ENCODE data around the gene SENP7.
"Not testable (repeated sequence)": the region's sequence is repeated elsewhere in the genome, so short reads cannot be mapped to it uniquely, and the experiment has no call there.

Gene SENP7, protein sequence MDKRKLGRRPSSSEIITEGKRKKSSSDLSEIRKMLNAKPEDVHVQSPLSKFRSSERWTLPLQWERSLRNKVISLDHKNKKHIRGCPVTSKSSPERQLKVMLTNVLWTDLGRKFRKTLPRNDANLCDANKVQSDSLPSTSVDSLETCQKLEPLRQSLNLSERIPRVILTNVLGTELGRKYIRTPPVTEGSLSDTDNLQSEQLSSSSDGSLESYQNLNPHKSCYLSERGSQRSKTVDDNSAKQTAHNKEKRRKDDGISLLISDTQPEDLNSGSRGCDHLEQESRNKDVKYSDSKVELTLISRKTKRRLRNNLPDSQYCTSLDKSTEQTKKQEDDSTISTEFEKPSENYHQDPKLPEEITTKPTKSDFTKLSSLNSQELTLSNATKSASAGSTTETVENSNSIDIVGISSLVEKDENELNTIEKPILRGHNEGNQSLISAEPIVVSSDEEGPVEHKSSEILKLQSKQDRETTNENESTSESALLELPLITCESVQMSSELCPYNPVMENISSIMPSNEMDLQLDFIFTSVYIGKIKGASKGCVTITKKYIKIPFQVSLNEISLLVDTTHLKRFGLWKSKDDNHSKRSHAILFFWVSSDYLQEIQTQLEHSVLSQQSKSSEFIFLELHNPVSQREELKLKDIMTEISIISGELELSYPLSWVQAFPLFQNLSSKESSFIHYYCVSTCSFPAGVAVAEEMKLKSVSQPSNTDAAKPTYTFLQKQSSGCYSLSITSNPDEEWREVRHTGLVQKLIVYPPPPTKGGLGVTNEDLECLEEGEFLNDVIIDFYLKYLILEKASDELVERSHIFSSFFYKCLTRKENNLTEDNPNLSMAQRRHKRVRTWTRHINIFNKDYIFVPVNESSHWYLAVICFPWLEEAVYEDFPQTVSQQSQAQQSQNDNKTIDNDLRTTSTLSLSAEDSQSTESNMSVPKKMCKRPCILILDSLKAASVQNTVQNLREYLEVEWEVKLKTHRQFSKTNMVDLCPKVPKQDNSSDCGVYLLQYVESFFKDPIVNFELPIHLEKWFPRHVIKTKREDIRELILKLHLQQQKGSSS

DNA sequence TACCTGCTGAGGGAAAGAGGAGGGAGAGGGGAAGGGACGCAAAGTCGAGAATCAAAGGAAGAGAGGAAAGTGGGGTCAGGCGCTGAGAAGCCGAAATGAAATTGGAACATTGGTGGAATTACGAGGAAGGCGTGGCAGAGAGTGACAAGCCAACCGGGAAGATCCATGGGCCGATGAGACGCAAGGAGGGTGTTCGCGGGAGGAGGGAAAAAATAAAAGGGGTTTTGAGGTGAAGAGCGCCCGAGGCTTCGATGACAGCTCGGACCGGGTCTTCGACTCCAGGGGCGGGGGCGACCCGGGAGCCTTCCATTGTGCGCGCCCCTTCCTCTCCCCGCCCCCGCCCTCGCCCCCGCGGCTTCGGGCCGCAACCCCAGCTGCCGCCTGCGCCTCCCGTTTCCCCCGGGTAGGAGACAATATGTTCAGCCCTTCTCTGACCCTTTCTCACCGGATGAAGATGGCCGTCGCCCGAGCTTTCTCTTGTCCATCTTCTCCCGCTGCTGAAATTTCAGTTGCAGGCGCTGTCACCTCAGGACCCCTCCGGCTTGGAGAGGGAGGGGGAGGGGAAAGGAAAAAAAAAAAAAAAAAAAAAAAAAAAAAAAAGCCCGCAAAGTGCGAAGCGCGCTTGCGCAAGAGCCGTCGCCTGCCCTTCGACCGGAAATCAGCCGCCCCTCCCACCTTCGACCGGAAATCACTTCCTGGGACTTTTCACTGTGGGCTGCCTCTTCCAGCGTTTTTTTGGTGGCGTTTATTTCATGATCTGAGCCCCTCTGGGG lies at the start of gene SENP7:
TSS of gene SENP7 (minus strand) at position 567 of the 773 bp plus-strand sequence. CDS start at position 485, 82 bp downstream.
- peak; percentile 77 for DNase-seq (ENCODE audit: low read depth)

DNA sequence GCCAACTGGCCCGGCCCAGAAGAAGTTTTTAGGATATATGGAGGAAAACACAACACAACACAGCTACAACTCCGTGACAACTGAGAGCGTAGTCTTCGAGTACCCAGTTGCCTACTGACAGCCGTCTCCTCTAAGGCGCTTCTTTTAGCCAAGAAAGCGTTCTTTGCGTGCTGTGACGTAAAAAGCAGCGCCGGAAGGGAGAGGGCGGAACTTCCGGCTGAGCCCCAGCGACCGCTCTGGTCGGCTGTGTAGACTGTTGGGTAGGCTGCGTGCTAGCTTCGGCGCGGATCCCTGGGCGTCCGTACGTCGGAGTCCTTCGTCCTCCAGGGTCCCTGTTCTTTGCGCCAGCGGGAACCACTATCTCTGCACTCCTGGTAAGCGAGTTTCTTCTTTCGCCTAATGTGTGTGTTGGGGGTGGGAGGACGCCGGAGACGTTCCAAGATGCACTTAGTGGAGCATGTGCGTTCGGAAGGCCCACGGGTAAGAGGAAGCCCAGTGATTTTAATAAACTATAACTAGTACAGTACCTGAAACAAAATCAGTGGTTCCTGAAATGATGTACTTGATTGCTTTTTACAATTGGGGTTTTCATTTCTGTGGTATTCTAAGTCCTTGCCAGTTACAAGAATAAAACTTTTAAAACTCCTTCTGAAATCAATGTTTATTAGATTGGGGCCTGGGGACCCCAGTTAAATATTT lies 48.8 kb upstream of the SENP7 start, which contains the start of gene TRMT10C:
TSS of gene TRMT10C (plus strand) at position 239 of the 699 bp plus-strand sequence. CDS start 2,914 bp downstream, outside the sequence.
- DNase-seq (ENCODE audit: low read depth) = peak; percentile 92

DNA sequence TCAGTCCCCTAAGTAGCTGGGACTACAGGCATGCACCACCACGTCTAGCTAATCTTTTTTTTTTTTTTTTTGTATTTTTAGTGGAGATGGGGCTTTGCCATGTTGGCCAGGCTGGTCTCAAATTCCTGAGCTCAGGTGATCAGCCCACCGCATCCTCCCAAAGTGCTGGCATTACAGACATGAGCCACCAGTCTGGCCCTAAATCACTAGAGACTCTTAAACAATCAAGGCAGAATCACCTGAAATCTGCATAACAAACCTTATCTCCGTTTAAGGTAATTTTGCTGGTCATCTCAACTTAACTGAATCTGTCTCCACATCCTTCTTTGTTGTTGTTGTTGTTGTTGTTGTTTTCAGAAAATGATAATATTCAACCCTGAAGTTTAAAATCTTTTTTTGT lies 43.1 kb upstream of the SENP7 start:
- DNase-seq (ENCODE audit: low read depth) = no peak

- DNase-seq (ENCODE audit: low read depth) = not testable (repeated sequence)
Observed at GRCh38 chr3:101553381-101553780, 40.4 kb upstream of the SENP7 start.

- not testable (repeated sequence) for DNase-seq (ENCODE audit: low read depth)
Observed at GRCh38 chr3:101551359-101552081, 38.5 kb upstream of the SENP7 start.

GRCh38 chr3:101549473-101549872 lies 36.5 kb upstream of the SENP7 start:
- DNase-seq (ENCODE audit: low read depth) = no peak

GRCh38 chr3:101548527-101549105 lies 35.6 kb upstream of the SENP7 start:
- peak; percentile 15 for DNase-seq (ENCODE audit: low read depth)

GRCh38 chr3:101544161-101544850 lies 31.3 kb upstream of the SENP7 start:
- no peak for DNase-seq (ENCODE audit: low read depth)

DNA sequence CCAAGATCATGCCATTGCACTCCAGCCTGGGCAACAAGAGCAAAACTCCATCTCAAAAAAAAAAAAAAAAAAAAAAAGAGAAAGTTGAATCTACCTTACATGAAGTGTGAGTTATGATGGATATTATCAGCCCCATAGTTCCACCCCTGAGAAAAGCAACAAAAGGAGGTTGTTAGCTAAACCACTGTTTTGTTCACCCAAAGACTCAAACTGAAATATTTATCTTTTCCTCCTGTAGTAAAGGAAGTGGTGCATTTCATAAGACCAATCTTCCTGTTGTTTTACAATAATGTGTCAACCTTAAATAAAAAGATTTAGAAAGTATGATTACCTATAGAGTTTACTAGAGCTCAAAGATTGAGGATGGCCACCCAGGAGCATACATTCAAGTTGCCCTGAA lies 29.9 kb upstream of the SENP7 start:
- DNase-seq (ENCODE audit: low read depth) = no peak

GRCh38 chr3:101536955-101537354 lies 23.9 kb upstream of the SENP7 start:
- DNase-seq (ENCODE audit: low read depth) = not testable (repeated sequence)

DNA sequence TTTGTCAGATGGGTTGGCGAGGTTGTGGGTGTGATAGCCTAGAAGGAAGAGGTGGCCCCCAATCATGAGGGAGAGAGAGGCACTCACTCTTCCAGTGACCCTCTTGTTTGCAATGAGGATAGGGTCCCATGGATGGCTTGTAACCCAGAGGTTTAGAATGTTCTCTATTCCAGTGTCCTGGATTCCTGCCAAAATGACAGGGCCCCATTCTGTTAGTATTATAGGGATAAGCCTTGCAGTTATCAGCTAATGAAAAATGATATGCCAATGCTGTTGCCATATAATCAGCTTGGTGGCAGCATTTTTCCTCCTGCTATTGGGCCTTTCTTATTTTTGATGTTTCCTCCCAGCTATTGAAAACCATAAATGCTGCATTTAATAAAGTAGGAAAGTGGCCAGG lies 23.3 kb upstream of the SENP7 start:
- no peak for DNase-seq (ENCODE audit: low read depth)

DNA sequence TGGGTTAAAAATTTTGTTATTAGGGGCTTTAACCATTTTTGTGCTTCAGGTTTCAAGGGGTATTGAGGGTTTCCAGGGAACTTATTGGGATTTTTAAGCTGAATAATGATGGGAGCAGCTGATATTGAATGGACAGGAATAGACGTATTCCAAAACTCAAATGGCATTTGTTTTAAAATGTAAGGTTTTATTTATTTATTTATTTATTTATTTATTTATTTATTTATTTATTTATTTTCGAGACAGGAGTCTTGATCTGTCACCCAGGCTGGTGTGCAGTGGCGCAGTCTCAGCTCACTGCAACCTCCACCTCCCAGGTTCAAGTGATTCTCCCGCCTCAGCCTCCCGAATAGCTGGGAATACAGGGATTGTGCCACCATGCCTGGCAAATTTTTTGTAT lies 22.2 kb upstream of the SENP7 start:
- DNase-seq (ENCODE audit: low read depth) = no peak

- peak; percentile 31 for DNase-seq (ENCODE audit: low read depth)
Observed at GRCh38 chr3:101533603-101533968, 20.6 kb upstream of the SENP7 start.

DNA sequence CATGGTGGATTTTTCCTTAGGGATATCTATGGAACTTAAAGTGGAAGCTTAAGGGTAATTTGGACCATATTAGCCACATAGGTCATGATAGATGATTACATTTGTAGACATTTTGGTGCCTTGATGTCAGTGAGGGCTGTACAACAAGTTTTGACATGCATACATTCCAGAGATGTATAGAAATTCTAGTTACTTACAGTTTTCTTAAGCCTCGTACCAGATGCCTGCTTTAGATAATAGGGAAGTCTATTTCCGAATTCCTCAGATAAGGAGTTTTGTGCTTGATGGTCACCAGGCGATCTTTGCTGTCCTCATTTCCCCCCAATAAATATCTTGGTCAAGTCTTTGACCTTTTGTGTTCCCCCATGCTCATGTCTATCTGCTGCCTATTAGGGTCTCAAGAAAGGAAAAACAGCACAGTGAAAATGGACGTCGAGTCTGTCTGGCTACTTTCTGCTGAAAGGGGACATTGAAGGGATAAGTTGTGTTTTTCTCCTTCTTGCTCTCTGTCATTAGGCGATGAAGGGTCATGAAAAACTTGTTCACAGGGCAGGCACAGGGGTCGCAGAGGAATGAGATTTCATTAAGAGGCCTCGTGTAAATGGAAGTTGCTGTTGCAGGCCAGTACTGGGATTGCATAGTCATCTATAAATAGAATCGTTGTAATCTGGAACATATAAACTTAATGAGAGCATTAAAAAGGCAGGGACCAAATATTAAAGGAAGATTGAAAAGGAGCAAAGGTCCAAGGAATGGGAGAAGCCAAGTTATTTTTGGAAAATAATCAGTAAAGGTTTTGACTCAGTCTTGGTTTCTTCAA lies 20.0 kb upstream of the SENP7 start:
- DNase-seq (ENCODE audit: low read depth) = no peak

DNA sequence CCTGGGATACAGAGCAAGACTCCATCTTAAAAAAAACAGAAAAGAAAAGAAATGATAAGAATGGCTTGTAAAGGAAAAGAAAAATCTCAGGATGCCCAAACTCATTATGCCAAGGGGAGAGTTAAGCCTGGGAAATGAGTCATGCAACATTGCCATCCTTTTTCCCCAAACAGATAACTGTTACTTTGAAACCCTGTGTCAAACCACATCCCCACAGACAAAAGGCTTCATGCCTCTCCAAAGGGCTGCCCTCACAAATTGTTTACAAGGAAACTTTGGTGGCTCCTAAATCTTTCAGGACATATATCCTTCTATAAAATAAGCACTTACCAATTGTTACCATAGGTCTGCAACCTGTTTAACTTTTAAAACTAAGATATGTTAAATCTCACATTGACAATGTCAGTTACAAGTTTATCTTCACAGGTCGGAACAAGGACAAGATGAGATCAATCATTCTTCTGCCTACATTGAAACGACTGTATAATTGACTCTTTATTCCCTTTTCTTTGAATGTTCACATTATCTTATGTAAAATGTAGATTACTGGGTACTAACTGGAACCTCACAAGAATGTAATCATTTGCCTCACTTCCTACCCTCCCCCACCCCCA lies 18.6 kb upstream of the SENP7 start:
- peak; percentile 26 for DNase-seq (ENCODE audit: low read depth)

- DNase-seq (ENCODE audit: low read depth) = no peak
Observed at GRCh38 chr3:101530686-101531047, 17.7 kb upstream of the SENP7 start.

GRCh38 chr3:101529816-101530685 lies 17.0 kb upstream of the SENP7 start:
- DNase-seq (ENCODE audit: low read depth) = no peak

Measured in amniotic epithelial cell (primary cell).